Endothelial cell of umbilical vein (primary cell): Measurements from ENCODE around the gene PLPP7.

Experiments used
- EZH2 ChIP-seq: IDR thresholded peaks from 2 replicates; pipeline ENCODE4 v1.6.1; 2012; ENCODE audit warnings: borderline replicate concordance, low read depth, mild to moderate bottlenecking, moderate library complexity, low read length, inconsistent platforms; ENCODE audit not compliant: severe bottlenecking
- POLR2AphosphoS5 ChIP-seq: IDR thresholded peaks from 2 replicates; pipeline ENCODE4 v1.6.1; 2012; ENCODE audit warnings: low read depth, mild to moderate bottlenecking, control low read depth, low read length, moderate library complexity; ENCODE audit not compliant: insufficient read depth
- TF ChIP-seq, protein P1 (sequence below), 2 donors: IDR thresholded peaks; 1 replicate in 1 of 2; 2 replicates in 1 of 2; pipeline ENCODE4 v1.5.1; 2011; ENCODE audit warnings: low read length in 2 of 2, mild to moderate bottlenecking in 2 of 2, moderate library complexity in 2 of 2, control low read depth in 1 of 2, inconsistent platforms in 1 of 2, low read depth in 1 of 2; ENCODE audit not compliant: insufficient read depth in 1 of 2; ENCODE audit errors: extremely low read depth in 1 of 2

DNA sequence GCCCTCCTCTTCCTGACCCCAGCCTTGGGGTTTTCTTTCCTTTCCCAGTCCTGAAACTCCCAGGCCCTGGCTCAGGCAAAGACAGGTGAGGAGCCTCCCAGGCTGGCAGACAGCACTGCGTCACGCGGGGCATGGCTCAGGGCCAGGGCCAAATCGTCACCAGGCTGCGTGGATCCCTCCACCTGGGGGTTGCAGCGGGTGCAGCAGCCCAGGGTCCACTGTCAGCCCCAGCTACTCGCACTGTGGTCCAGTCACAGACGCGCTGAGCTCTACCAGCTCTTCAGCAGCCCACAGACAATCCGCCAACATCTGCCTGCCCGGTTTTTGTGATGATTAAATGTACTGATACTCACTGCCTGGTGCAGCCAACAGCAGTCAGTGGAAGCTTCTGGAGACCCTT, 25.3 kb upstream of the PLPP7 start:
- TF ChIP-seq, protein P1, sequence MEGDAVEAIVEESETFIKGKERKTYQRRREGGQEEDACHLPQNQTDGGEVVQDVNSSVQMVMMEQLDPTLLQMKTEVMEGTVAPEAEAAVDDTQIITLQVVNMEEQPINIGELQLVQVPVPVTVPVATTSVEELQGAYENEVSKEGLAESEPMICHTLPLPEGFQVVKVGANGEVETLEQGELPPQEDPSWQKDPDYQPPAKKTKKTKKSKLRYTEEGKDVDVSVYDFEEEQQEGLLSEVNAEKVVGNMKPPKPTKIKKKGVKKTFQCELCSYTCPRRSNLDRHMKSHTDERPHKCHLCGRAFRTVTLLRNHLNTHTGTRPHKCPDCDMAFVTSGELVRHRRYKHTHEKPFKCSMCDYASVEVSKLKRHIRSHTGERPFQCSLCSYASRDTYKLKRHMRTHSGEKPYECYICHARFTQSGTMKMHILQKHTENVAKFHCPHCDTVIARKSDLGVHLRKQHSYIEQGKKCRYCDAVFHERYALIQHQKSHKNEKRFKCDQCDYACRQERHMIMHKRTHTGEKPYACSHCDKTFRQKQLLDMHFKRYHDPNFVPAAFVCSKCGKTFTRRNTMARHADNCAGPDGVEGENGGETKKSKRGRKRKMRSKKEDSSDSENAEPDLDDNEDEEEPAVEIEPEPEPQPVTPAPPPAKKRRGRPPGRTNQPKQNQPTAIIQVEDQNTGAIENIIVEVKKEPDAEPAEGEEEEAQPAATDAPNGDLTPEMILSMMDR (IDR thresholded peaks at IDR 0.05; ENCODE audit: extremely low read depth in 1 of 2, insufficient read depth in 1 of 2, low read depth in 1 of 2, low read length in 2 of 2): no peak
- TF ChIP-seq EZH2 (no peak), POLR2AphosphoS5 (no peak)
